GM12892 (cell line): ENCODE measurements around the gene LASP1.

ENCODE experiments used
- POLR2A ChIP-seq: IDR thresholded peaks from 2 replicates; pipeline ENCODE4 v1.6.1; 2011; ENCODE audit warnings: low read depth, low read length, control low read depth
- POLR2AphosphoS5 ChIP-seq: IDR thresholded peaks from 2 replicates; pipeline ENCODE4 v1.6.1; 2011; ENCODE audit warnings: low read depth, low read length, control low read depth
- TAF1 ChIP-seq: IDR thresholded peaks from 2 replicates; pipeline ENCODE4 v1.6.1; 2011; ENCODE audit warnings: low read depth, mild to moderate bottlenecking, control low read depth, low read length, borderline replicate concordance

- TF ChIP-seq POLR2AphosphoS5 (no peak), POLR2A (no peak), TAF1 (no peak)
Observed at GRCh38 chr17:38921756-38922411, 52.0 kb downstream of the LASP1 start.
